Kidney (tissue), 22 donors: ENCODE results near the gene SIDT2. TPM values are rescaled to one million over a fixed set of nuclear protein-coding genes. Genes with fewer than 3 reads are reported as not detected.
A peak's percentile ranks its signal among the peaks of the same experiment; 100 is the strongest.
"Not testable (repeated sequence)": the region's sequence is repeated elsewhere in the genome, so short reads cannot be mapped to it uniquely, and the experiment has no call there.

ENCODE experiments used
- DNase-seq, 5 donors: peaks; one replicate each; pipeline ENCODE4 v3.0.0-alpha.2; 2013 to 2020
- FAIRE-seq: peaks from 2 replicates; lab custom pipeline; 2012; peaks lifted over from hg19 to GRCh38; lab: Jason Lieb, UNC
- H3K27ac ChIP-seq, 2 donors: one replicate each; pipeline ENCODE4 v1.7.0; 2013; ENCODE audit warnings: low read depth in 2 of 2, low read length in 2 of 2, inconsistent platforms in 1 of 2
- H3K27me3 ChIP-seq: one replicate; pipeline ENCODE4 v1.7.1; 2013; ENCODE audit warnings: low read length, inconsistent platforms; ENCODE audit not compliant: control insufficient read depth, insufficient read depth
- H3K36me3 ChIP-seq, 3 donors: one replicate each; pipeline versions ENCODE4 v1.7.0 to v1.7.1; 2013; ENCODE audit warnings: low read length in 3 of 3, control low read depth in 1 of 3, inconsistent platforms in 1 of 3; ENCODE audit not compliant: insufficient read depth in 3 of 3, control insufficient read depth in 2 of 3
- H3K4me1 ChIP-seq, 3 donors: one replicate each; pipeline versions ENCODE4 v1.7.0 to v1.7.1; 2013; ENCODE audit warnings: low read length in 3 of 3, inconsistent platforms in 1 of 3, low read depth in 1 of 3; ENCODE audit not compliant: control insufficient read depth in 2 of 3, insufficient read depth in 2 of 3
- H3K4me3 ChIP-seq, 3 donors: one replicate each; pipeline versions ENCODE4 v1.7.0 to v1.8.1; 2013; ENCODE audit warnings: low read length in 3 of 3, control low read depth in 1 of 3, inconsistent platforms in 1 of 3
- H3K9ac ChIP-seq, 3 donors: one replicate each; pipeline versions ENCODE4 v1.7.0 to v1.7.1; 2013; ENCODE audit warnings: low read length in 3 of 3, control low read depth in 1 of 3, inconsistent platforms in 1 of 3
- H3K9me3 ChIP-seq, 3 donors: one replicate each; pipeline versions ENCODE4 v1.7.0 to v1.7.1; 2013; ENCODE audit warnings: low read length in 3 of 3, control low read depth in 1 of 3, inconsistent platforms in 1 of 3; ENCODE audit not compliant: control insufficient read depth in 2 of 3, insufficient read depth in 1 of 3
- intact Hi-C: fragments of 100-400 bp; cut with DNase I; formaldehyde crosslinking; loops from one replicate; pipeline ENCODE4 v1.11.1; 2022
- long read RNA-seq, 10 donors: library from polyadenylated mRNA in 1 of 10; unstranded in 1 of 10; transcript quantifications; one replicate each; pipeline ENCODE4 v2.0.0 and lab custom pipeline, GENCODE V29; 2021 to 2026
- polyA plus RNA-seq: library from polyadenylated mRNA; stranded (reverse); fragments of 350-450 nt; fragmentation: Illumina TruSeq; extraction: RNeasy Lipid Tissue Mini Kit (QIAGEN cat#74804); gene quantifications from one replicate; pipeline ENCODE4 v1.2.3, GENCODE V29; 2014; ENCODE audit warnings: low read depth, low replicate concordance; ENCODE audit not compliant: insufficient read depth
- total RNA-seq: library from RNA; stranded (reverse); fragmentation: NEBNext Ultra II Directional; extraction: Animal tissue kit (Norgen Biotek cat#: 25700); gene quantifications from one replicate; pipeline ENCODE4 v1.2.1, GENCODE V29; 2021
- TF ChIP-seq, protein P1 (sequence below): IDR thresholded peaks from 3 replicates; pipeline ENCODE4 v1.5.1; 2012; ENCODE audit warnings: mild to moderate bottlenecking, moderate library complexity, borderline replicate concordance; ENCODE audit not compliant: insufficient read depth; ENCODE audit errors: extremely low read depth
- donor health status: control.
- donor health status: control.
- donor health status: control.
- donor health status: control.
- donor health status: control.
- donor health status: DM: yes; HTN: yes; CAD: no.
- donor health status: Normal renal cell carcinoma (clear cell type).

The SIDT2 gene
- total RNA-seq (37.4 TPM), polyA plus RNA-seq (16.4 TPM)
- long read RNA-seq, donor 1 = 0 reads
- long read RNA-seq, donor 2, full-length matches to known transcripts = 1 of 1 reads
- long read RNA-seq, donor 2, partial matches to known transcripts = 0 of 1 reads
- long read RNA-seq, donor 2, other reads (novel, unspliced or antisense) = 0 of 1 reads
- long read RNA-seq, donor 3, full-length matches to known transcripts = 3 of 3 reads
- long read RNA-seq, donor 3, partial matches to known transcripts = 0 of 3 reads
- long read RNA-seq, donor 3, other reads (novel, unspliced or antisense) = 0 of 3 reads
- long read RNA-seq, donor 4, full-length matches to known transcripts = 4 of 4 reads
- long read RNA-seq, donor 4, partial matches to known transcripts = 0 of 4 reads
- long read RNA-seq, donor 4, other reads (novel, unspliced or antisense) = 0 of 4 reads
- long read RNA-seq, donor 5 = 0 reads
- long read RNA-seq, donor 6 = 0 reads
- long read RNA-seq, donor 7, full-length matches to known transcripts = 1 of 19 reads
- long read RNA-seq, donor 7, partial matches to known transcripts = 6 of 19 reads
- long read RNA-seq, donor 7, other reads (novel, unspliced or antisense) = 12 of 19 reads
- long read RNA-seq, donor 8, partial matches to known transcripts = 8 of 8 reads
- long read RNA-seq, donor 8, other reads (novel, unspliced or antisense) = 0 of 8 reads
- long read RNA-seq, donor 9, full-length matches to known transcripts = 1 of 1 reads
- long read RNA-seq, donor 9, partial matches to known transcripts = 0 of 1 reads
- long read RNA-seq, donor 9, other reads (novel, unspliced or antisense) = 0 of 1 reads
- long read RNA-seq, donor 10 = 0 reads

- Histone ChIP-seq H3K4me3 (peak within 1 kb of the TSS; percentile 79 to 93 (median 82)), H3K36me3 (peaks cover 0 to 8% (median 4%) of the 10 kb centered on the region in 3 donors), H3K4me1 (peaks cover 0 to 19% (median 5%) of the 10 kb centered on the region in 3 donors), H3K27ac (peak within 1 kb of the TSS; percentile 79 to 81), H3K9ac (peak within 1 kb of the TSS; percentile 61 to 86 (median 72)), H3K9me3 (no peaks in the 10 kb centered on the region), H3K27me3 (no peaks in the 10 kb centered on the region)
- FAIRE-seq (peak; percentile 27), DNase-seq (peak; percentile 97 to 99 (median 98))
- intact Hi-C loops = no loop called here
- TF ChIP-seq, protein P1, sequence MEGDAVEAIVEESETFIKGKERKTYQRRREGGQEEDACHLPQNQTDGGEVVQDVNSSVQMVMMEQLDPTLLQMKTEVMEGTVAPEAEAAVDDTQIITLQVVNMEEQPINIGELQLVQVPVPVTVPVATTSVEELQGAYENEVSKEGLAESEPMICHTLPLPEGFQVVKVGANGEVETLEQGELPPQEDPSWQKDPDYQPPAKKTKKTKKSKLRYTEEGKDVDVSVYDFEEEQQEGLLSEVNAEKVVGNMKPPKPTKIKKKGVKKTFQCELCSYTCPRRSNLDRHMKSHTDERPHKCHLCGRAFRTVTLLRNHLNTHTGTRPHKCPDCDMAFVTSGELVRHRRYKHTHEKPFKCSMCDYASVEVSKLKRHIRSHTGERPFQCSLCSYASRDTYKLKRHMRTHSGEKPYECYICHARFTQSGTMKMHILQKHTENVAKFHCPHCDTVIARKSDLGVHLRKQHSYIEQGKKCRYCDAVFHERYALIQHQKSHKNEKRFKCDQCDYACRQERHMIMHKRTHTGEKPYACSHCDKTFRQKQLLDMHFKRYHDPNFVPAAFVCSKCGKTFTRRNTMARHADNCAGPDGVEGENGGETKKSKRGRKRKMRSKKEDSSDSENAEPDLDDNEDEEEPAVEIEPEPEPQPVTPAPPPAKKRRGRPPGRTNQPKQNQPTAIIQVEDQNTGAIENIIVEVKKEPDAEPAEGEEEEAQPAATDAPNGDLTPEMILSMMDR = no peak
Observed at GRCh38 chr11:117178210-117179034, at the start of gene SIDT2. SIDT2 (plus strand) TSS chr11:117178743; CDS start chr11:117179264, 521 bp downstream.

GRCh38 chr11:117130396-117130795 lies 48.1 kb upstream of the SIDT2 start:
- DNase-seq, FAIRE-seq, H3K27ac ChIP-seq, H3K36me3 ChIP-seq, H3K9ac ChIP-seq, H3K9me3 ChIP-seq, H3K4me3 ChIP-seq, H3K4me1 ChIP-seq, intact Hi-C loops, H3K27me3 ChIP-seq: not testable (repeated sequence)

DNA sequence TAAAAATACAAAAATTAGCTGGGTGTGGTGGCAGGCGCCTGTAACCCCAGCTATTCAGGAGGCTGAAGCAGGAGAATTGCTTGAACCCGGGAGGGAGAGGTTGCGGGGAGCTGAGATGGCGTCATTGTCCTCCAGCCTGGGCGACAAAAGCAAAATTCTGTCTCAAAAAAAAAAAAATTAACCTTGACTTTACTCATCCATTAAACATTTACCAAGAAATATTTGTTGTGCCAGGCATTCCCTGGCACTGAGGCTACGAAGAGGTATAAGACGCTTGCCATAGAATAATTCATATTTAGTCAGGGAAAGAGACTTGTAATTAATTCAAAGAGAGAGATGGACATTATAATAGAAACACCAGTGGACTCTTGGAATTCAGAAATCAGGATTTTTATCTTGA lies 47.7 kb upstream of the SIDT2 start:
- TF ChIP-seq, protein P1 = no peak
- Histone ChIP-seq H3K36me3 (no peaks in the 10 kb centered on the region), H3K27me3 (no peaks in the 10 kb centered on the region), H3K9ac (no peak overlapping the region), H3K4me3 (no peak overlapping the region), H3K9me3 (no peaks in the 10 kb centered on the region), H3K27ac (no peak overlapping the region), H3K4me1 (no peaks in the 10 kb centered on the region)
- intact Hi-C loops = no loop called here
- DNase-seq (no peak), FAIRE-seq (no peak)
